Smooth muscle cell (in vitro differentiated cells): ENCODE data around the gene LRRC56. TPM values are rescaled to one million over a fixed set of nuclear protein-coding genes. Genes with fewer than 3 reads are reported as not detected.

Experiments
- DNase-seq: peaks from one replicate; lab custom pipeline; 2025; ENCODE audit not compliant: unreplicated experiment; lab: John Stamatoyannopoulos, UW
- H2AFZ ChIP-seq: fragments of 200-600 bp; sonication (generic); 2 replicates; pipeline ENCODE4 v1.6.0; 2016; ENCODE audit warnings: antibody characterized with exemption, low read depth, mild to moderate bottlenecking
- H3F3A ChIP-seq: fragments of 200-600 bp; sonication (generic); 2 replicates; pipeline ENCODE4 v1.6.0; 2017; ENCODE audit warnings: antibody characterized with exemption, low read depth
- H3K27ac ChIP-seq: fragments of 200-600 bp; sonication (generic); 2 replicates; pipeline ENCODE4 v1.5.1; 2016; ENCODE audit warnings: low read depth, mild to moderate bottlenecking
- H3K27me3 ChIP-seq: fragments of 200-600 bp; sonication (generic); 2 replicates; pipeline ENCODE4 v1.6.1; 2016; ENCODE audit warnings: low read depth, mild to moderate bottlenecking
- H3K36me3 ChIP-seq: fragments of 200-600 bp; sonication (generic); 2 replicates; pipeline ENCODE4 v1.5.1; 2016; ENCODE audit warnings: low read depth
- H3K4me1 ChIP-seq: fragments of 200-600 bp; sonication (generic); 2 replicates; pipeline ENCODE4 v1.5.1; 2016; ENCODE audit warnings: low read depth
- H3K4me2 ChIP-seq: fragments of 200-600 bp; sonication (generic); 2 replicates; pipeline ENCODE4 v1.6.0; 2016; ENCODE audit warnings: mild to moderate bottlenecking
- H3K4me3 ChIP-seq: fragments of 200-600 bp; sonication (generic); 2 replicates; pipeline ENCODE4 v1.5.1; 2016; ENCODE audit warnings: mild to moderate bottlenecking
- H3K79me2 ChIP-seq: fragments of 200-600 bp; sonication (generic); 2 replicates; pipeline ENCODE4 v1.6.0; 2016; ENCODE audit warnings: low read depth, mild to moderate bottlenecking
- H3K9ac ChIP-seq: fragments of 200-600 bp; sonication (generic); 2 replicates; pipeline ENCODE4 v1.6.0; 2016; ENCODE audit warnings: low read depth
- H3K9me3 ChIP-seq: fragments of 200-600 bp; sonication (generic); replicated peaks from 2 replicates; pipeline ENCODE4 v1.5.1; 2016; ENCODE audit warnings: low read depth
- H4K20me1 ChIP-seq: fragments of 200-600 bp; sonication (generic); 2 replicates; pipeline ENCODE4 v1.6.0; 2016; ENCODE audit warnings: low read depth
- WGBS: methylation state at CpG from one replicate; pipeline ENCODE4 v1.1.7; 2016; ENCODE audit warnings: low lambda C conversion rate; 5-methylcytosine and 5-hydroxymethylcytosine counted together
- polyA plus RNA-seq: library from polyadenylated mRNA; unstranded; fragments of >200 nt; fragmentation: Nextera tagmentation; extraction: Ambion mirVana; gene quantifications from 2 replicates; pipeline ENCODE4 v1.2.1, GENCODE V29; 2016
- total RNA-seq: library from RNA; depleted of rRNA; stranded (reverse); fragments of >200 nt; gene quantifications from 2 replicates; pipeline ENCODE4 v1.2.3, GENCODE V29; 2014
- TF ChIP-seq, protein P1 (sequence below): fragments of 200-600 bp; sonication (generic); IDR thresholded peaks from 2 replicates; pipeline ENCODE4 v1.5.1; 2017; ENCODE audit warnings: borderline replicate concordance, mild to moderate bottlenecking, antibody characterized with exemption; ENCODE audit not compliant: insufficient read depth, poor library complexity, severe bottlenecking

LRRC56 gene
- total and polyA plus RNA-seq, 2 experiments from 2014 or later: 0.31 to 1.5 TPM

DNA sequence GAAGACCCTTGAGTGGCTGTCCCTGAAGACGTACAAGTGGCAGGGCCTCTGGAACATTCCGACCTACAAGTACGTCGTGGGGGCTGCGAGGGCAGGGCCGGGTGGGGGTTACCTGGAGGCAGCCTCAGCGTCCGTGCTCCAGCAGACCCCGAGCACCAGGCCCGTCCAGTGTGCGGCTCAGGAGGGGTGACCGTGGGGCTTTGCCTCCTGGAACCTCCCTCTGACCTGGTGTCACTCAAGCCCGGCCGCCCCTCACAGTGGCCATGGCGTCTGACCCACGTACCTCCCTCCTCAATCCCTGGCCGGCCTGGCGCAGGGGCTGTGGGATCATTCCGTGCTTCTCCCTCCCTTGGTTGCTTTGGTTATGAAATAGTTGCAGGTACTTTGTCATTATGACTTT, 48.7 kb upstream of the LRRC56 start:
- no peaks in the 10 kb centered on the region for H3K36me3 ChIP-seq
- H3K4me2 ChIP-seq: no peak overlapping the region
- H3K4me3 ChIP-seq: no peak overlapping the region
- no peaks in the 10 kb centered on the region for H3K9me3 ChIP-seq
- H3F3A ChIP-seq: peaks cover 3% of the 10 kb centered on the region
- H3K9ac ChIP-seq: no peak overlapping the region
- DNase-seq: no peak
- H2AFZ ChIP-seq: no peak overlapping the region
- WGBS: 98% methylated on average over 11 of the region's 19 CpGs
- no peaks in the 10 kb centered on the region for H3K27me3 ChIP-seq
- H4K20me1 ChIP-seq: no peaks in the 10 kb centered on the region
- TF ChIP-seq, protein P1, sequence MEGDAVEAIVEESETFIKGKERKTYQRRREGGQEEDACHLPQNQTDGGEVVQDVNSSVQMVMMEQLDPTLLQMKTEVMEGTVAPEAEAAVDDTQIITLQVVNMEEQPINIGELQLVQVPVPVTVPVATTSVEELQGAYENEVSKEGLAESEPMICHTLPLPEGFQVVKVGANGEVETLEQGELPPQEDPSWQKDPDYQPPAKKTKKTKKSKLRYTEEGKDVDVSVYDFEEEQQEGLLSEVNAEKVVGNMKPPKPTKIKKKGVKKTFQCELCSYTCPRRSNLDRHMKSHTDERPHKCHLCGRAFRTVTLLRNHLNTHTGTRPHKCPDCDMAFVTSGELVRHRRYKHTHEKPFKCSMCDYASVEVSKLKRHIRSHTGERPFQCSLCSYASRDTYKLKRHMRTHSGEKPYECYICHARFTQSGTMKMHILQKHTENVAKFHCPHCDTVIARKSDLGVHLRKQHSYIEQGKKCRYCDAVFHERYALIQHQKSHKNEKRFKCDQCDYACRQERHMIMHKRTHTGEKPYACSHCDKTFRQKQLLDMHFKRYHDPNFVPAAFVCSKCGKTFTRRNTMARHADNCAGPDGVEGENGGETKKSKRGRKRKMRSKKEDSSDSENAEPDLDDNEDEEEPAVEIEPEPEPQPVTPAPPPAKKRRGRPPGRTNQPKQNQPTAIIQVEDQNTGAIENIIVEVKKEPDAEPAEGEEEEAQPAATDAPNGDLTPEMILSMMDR: no peak
- H3K27ac ChIP-seq: no peak overlapping the region
- H3K4me1 ChIP-seq: no peaks in the 10 kb centered on the region
- peaks cover 5% of the 10 kb centered on the region for H3K79me2 ChIP-seq

DNA sequence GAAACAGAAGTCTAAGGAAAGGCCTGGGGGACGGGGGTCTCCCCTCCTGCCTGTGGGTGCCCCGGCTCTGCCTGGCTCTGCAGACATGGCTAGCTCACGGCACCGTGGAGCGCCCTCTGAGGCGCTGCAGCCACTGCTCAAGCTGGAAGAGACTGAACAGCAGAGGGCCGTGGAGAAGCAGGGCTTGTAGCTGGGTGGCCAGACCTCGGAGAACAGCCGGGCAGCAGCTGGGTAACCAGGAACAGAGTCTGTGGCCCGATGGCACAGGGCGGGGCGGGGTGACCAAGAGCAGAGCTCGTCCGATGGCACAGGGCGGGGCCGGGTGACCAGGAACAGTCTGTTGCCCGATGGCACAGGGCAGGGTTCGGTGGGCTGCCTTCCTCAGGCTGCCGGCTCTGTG, 48.3 kb upstream of the LRRC56 start:
- TF ChIP-seq, protein P1: no peak
- H3K27ac ChIP-seq: no peak overlapping the region
- no peak for DNase-seq
- H3K79me2 ChIP-seq: peaks cover 5% of the 10 kb centered on the region
- H2AFZ ChIP-seq: no peak overlapping the region
- no peak overlapping the region for H3K4me2 ChIP-seq
- no peaks in the 10 kb centered on the region for H3K9me3 ChIP-seq
- no peak overlapping the region for H3K4me3 ChIP-seq
- no peaks in the 10 kb centered on the region for H3K36me3 ChIP-seq
- H3K4me1 ChIP-seq: no peaks in the 10 kb centered on the region
- H3F3A ChIP-seq: peaks cover 3% of the 10 kb centered on the region
- no peaks in the 10 kb centered on the region for H3K27me3 ChIP-seq
- no peak overlapping the region for H3K9ac ChIP-seq
- WGBS: 98% methylated on average over 14 of the region's 19 CpGs
- no peaks in the 10 kb centered on the region for H4K20me1 ChIP-seq

DNA sequence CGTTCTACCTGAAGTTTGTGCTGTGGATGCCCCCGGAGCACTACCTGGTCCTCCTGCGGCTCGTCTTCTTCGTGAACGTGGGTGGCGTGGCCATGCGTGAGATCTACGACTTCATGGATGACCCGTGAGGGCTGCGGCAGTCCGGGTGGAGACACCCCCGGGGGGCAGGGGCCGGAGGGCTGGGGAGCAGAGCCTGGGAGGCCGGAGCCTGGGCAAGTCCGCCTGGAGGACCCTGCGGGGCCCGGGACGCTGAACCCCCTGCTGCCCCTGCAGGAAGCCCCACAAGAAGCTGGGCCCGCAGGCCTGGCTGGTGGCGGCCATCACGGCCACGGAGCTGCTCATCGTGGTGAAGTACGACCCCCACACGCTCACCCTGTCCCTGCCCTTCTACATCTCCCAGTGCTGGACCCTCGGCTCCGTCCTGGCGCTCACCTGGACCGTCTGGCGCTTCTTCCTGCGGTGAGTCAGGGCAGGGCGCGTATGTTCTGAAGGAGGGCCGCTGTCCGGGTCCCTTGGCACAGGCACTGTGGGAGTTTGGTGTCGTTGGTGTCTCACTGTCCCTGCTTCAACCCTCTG, 47.6 kb upstream of the LRRC56 start:
- Histone ChIP-seq H3K36me3 (no peaks in the 10 kb centered on the region), H3K9me3 (no peaks in the 10 kb centered on the region), H3K4me2 (no peak overlapping the region), H3K79me2 (peaks cover 5% of the 10 kb centered on the region), H3K27ac (no peak overlapping the region), H3K4me1 (no peaks in the 10 kb centered on the region), H3K9ac (no peak overlapping the region), H2AFZ (no peak overlapping the region), H3K27me3 (no peaks in the 10 kb centered on the region), H3F3A (peaks cover 3% of the 10 kb centered on the region), H3K4me3 (no peak overlapping the region), H4K20me1 (no peaks in the 10 kb centered on the region)
- TF ChIP-seq, protein P1: no peak
- 98% methylated on average over 34 of the region's 37 CpGs for WGBS
- no peak for DNase-seq
